Mesenchymal stem cell (in vitro differentiated cells and primary cell): ENCODE results near the gene NR1I2.

Source experiments
- DNase-seq: peaks from one replicate; pipeline ENCODE4 v3.0.0-alpha.2; 2013
- H2AFZ ChIP-seq: one replicate; pipeline ENCODE4 v1.6.1; 2013; ENCODE audit warnings: low read depth, mild to moderate bottlenecking, control low read depth, inconsistent platforms, low read length, moderate library complexity
- H2AK5ac ChIP-seq: 2 replicates; pipeline ENCODE4 v1.6.1; 2013; ENCODE audit warnings: low read length, moderate library complexity, mild to moderate bottlenecking, inconsistent platforms; ENCODE audit not compliant: severe bottlenecking
- H2BK120ac ChIP-seq: one replicate; pipeline ENCODE4 v1.6.1; 2013; ENCODE audit warnings: low read depth, mild to moderate bottlenecking, inconsistent platforms, low read length, moderate library complexity
- H2BK12ac ChIP-seq, 2 experiments: one replicate each; pipeline ENCODE4 v1.6.1; 2013; ENCODE audit warnings: inconsistent platforms in 2 of 2, low read length in 2 of 2, mild to moderate bottlenecking in 2 of 2, moderate library complexity in 2 of 2, control low read depth in 1 of 2
- H2BK15ac ChIP-seq: one replicate; pipeline ENCODE4 v1.6.1; 2013; ENCODE audit warnings: mild to moderate bottlenecking, low read depth, inconsistent platforms; ENCODE audit not compliant: poor library complexity, severe bottlenecking
- H2BK5ac ChIP-seq: 2 replicates; pipeline ENCODE4 v1.6.1; 2013; ENCODE audit warnings: low read depth, mild to moderate bottlenecking, low read length, control low read depth, inconsistent platforms; ENCODE audit not compliant: poor library complexity, severe bottlenecking
- H3K14ac ChIP-seq, 2 experiments: one replicate each; pipeline ENCODE4 v1.6.1; 2013; ENCODE audit warnings: inconsistent platforms in 2 of 2, low read length in 2 of 2, control low read depth in 1 of 2, mild to moderate bottlenecking in 1 of 2, moderate library complexity in 1 of 2
- H3K18ac ChIP-seq, 2 experiments: one replicate each; pipeline ENCODE4 v1.6.1; 2013; ENCODE audit warnings: inconsistent platforms in 2 of 2, low read length in 2 of 2, control low read depth in 1 of 2, low read depth in 1 of 2, mild to moderate bottlenecking in 1 of 2
- H3K23ac ChIP-seq, 2 experiments: one replicate each; pipeline ENCODE4 v1.6.1; 2013; ENCODE audit warnings: inconsistent platforms in 2 of 2, low read length in 2 of 2, mild to moderate bottlenecking in 2 of 2, moderate library complexity in 2 of 2, control low read depth in 1 of 2
- H3K27ac ChIP-seq: 2 replicates; pipeline ENCODE4 v1.5.1; 2013; ENCODE audit warnings: mild to moderate bottlenecking, moderate library complexity, low read length, control low read depth, inconsistent platforms; ENCODE audit not compliant: poor library complexity, severe bottlenecking
- H3K27me3 ChIP-seq, 2 experiments: 2 replicates each; pipeline versions ENCODE4 v1.6.1 to v1.7.0; 2013; ENCODE audit warnings: low read length in 2 of 2, mild to moderate bottlenecking in 2 of 2, moderate library complexity in 2 of 2, control low read depth in 1 of 2, inconsistent platforms in 1 of 2; ENCODE audit not compliant: control insufficient read depth in 1 of 2, insufficient read depth in 1 of 2
- H3K36me3 ChIP-seq, 2 experiments: 2 replicates each; pipeline versions ENCODE4 v1.6.1 to v1.7.0; 2013; ENCODE audit warnings: low read length in 2 of 2, control low read depth in 1 of 2, inconsistent platforms in 1 of 2, low read depth in 1 of 2, mild to moderate bottlenecking in 1 of 2; ENCODE audit not compliant: insufficient read depth in 2 of 2, control insufficient read depth in 1 of 2
- H3K4ac ChIP-seq, 2 experiments: one replicate each; pipeline ENCODE4 v1.6.1; 2013; ENCODE audit warnings: inconsistent platforms in 2 of 2, low read length in 2 of 2, mild to moderate bottlenecking in 2 of 2, moderate library complexity in 2 of 2, control low read depth in 1 of 2, low read depth in 1 of 2
- H3K4me1 ChIP-seq: 2 replicates; pipeline ENCODE4 v1.6.1; 2013; ENCODE audit warnings: low read depth, low read length, control low read depth; ENCODE audit not compliant: control insufficient read depth, insufficient read depth
- H3K4me2 ChIP-seq: 2 replicates; pipeline ENCODE4 v1.6.1; 2013; ENCODE audit warnings: low read length, mild to moderate bottlenecking, inconsistent platforms; ENCODE audit not compliant: poor library complexity, severe bottlenecking
- H3K4me3 ChIP-seq, 2 experiments: 2 replicates each; pipeline versions ENCODE4 v1.5.1 to v1.7.0; 2013; ENCODE audit warnings: low read length in 2 of 2, mild to moderate bottlenecking in 2 of 2, control low read depth in 1 of 2, low read depth in 1 of 2; ENCODE audit not compliant: insufficient read depth in 1 of 2
- H3K79me1 ChIP-seq: replicated peaks from 2 replicates; pipeline ENCODE4 v1.6.1; 2013; ENCODE audit warnings: mild to moderate bottlenecking, control low read depth, low read length, inconsistent platforms; ENCODE audit not compliant: poor library complexity, severe bottlenecking
- H3K9ac ChIP-seq: 2 replicates; pipeline ENCODE4 v1.7.0; 2013; ENCODE audit warnings: mild to moderate bottlenecking, low read length, moderate library complexity
- H3K9me3 ChIP-seq: 2 replicates; pipeline ENCODE4 v1.7.0; 2013; ENCODE audit warnings: mild to moderate bottlenecking, low read length; ENCODE audit not compliant: control insufficient read depth
- H4K8ac ChIP-seq: one replicate; pipeline ENCODE4 v1.6.1; 2013; ENCODE audit warnings: inconsistent platforms, mild to moderate bottlenecking, low read length, moderate library complexity
- H4K91ac ChIP-seq: one replicate; pipeline ENCODE4 v1.6.1; 2013; ENCODE audit warnings: mild to moderate bottlenecking, low read length, inconsistent platforms
- WGBS: methylation state at CpG from one replicate; pipeline ENCODE4 v1.1.7; 2013; ENCODE audit warnings: mixed read lengths; 5-methylcytosine and 5-hydroxymethylcytosine counted together

NR1I2 gene

GRCh38 chr3:119831941-119832371 is 50.1 kb downstream of the NR1I2 start:
- no peak overlapping the region for H2BK12ac ChIP-seq
- no peak overlapping the region for H2AK5ac ChIP-seq
- peaks cover 2% of the 10 kb centered on the region for H3K4me1 ChIP-seq
- no peak overlapping the region for H3K18ac ChIP-seq
- no peak overlapping the region for H3K4me3 ChIP-seq
- H3K4me2 ChIP-seq = no peak overlapping the region
- H3K4ac ChIP-seq = no peak overlapping the region
- H2BK5ac ChIP-seq = no peak overlapping the region
- H3K9ac ChIP-seq = no peak overlapping the region
- H2AFZ ChIP-seq = no peak overlapping the region
- H3K14ac ChIP-seq = no peak overlapping the region
- no peaks in the 10 kb centered on the region for H3K27me3 ChIP-seq
- DNase-seq = peak; percentile 87
- H4K91ac ChIP-seq = no peak overlapping the region
- peak overlapping the region; percentile 59 for H3K27ac ChIP-seq
- H2BK120ac ChIP-seq = no peak overlapping the region
- H3K36me3 ChIP-seq = peaks cover 0 to 23% of the 10 kb centered on the region in 2 experiments
- no peak overlapping the region for H2BK15ac ChIP-seq
- H3K79me1 ChIP-seq = peaks cover 17% of the 10 kb centered on the region
- WGBS = 38% methylated on average over 1 of the region's 1 CpG
- H3K23ac ChIP-seq = no peak overlapping the region
- H3K9me3 ChIP-seq = no peaks in the 10 kb centered on the region
- H4K8ac ChIP-seq = no peak overlapping the region

GRCh38 chr3:119834754-119835370 is 53.0 kb downstream of the NR1I2 start:
- H3K4ac ChIP-seq = no peak overlapping the region
- no peak overlapping the region for H3K4me2 ChIP-seq
- no peak overlapping the region for H4K91ac ChIP-seq
- H3K27me3 ChIP-seq = no peaks in the 10 kb centered on the region
- H2AFZ ChIP-seq = no peak overlapping the region
- no peak overlapping the region for H2BK15ac ChIP-seq
- H3K9me3 ChIP-seq = no peaks in the 10 kb centered on the region
- H2AK5ac ChIP-seq = no peak overlapping the region
- no peak overlapping the region for H2BK120ac ChIP-seq
- H3K4me3 ChIP-seq = no peak overlapping the region
- DNase-seq = no peak
- no peak overlapping the region for H2BK5ac ChIP-seq
- no CpG with 5 or more reads among the region's 2 CpGs for WGBS
- peaks cover 2% of the 10 kb centered on the region for H3K4me1 ChIP-seq
- no peak overlapping the region for H3K18ac ChIP-seq
- peaks cover 6% of the 10 kb centered on the region for H3K79me1 ChIP-seq
- H2BK12ac ChIP-seq = no peak overlapping the region
- no peak overlapping the region for H3K27ac ChIP-seq
- H3K9ac ChIP-seq = no peak overlapping the region
- H4K8ac ChIP-seq = no peak overlapping the region
- H3K23ac ChIP-seq = no peak overlapping the region
- peaks cover 3 to 43% of the 10 kb centered on the region in 2 experiments for H3K36me3 ChIP-seq
- no peak overlapping the region for H3K14ac ChIP-seq

- H3K14ac ChIP-seq = no peak overlapping the region
- no peak overlapping the region for H4K91ac ChIP-seq
- H3K9me3 ChIP-seq = no peaks in the 10 kb centered on the region
- no peak overlapping the region for H2BK15ac ChIP-seq
- no peak overlapping the region for H4K8ac ChIP-seq
- H3K27me3 ChIP-seq = no peaks in the 10 kb centered on the region
- no peak overlapping the region for H3K9ac ChIP-seq
- no peak overlapping the region for H2AFZ ChIP-seq
- H3K4me3 ChIP-seq = no peak overlapping the region
- H2BK5ac ChIP-seq = no peak overlapping the region
- H2BK120ac ChIP-seq = no peak overlapping the region
- H3K79me1 ChIP-seq = peaks cover 6% of the 10 kb centered on the region
- H2BK12ac ChIP-seq = no peak overlapping the region
- no peak for DNase-seq
- H3K4ac ChIP-seq = no peak overlapping the region
- H3K18ac ChIP-seq = no peak overlapping the region
- peaks cover 2% of the 10 kb centered on the region for H3K4me1 ChIP-seq
- H3K27ac ChIP-seq = no peak overlapping the region
- no peak overlapping the region for H2AK5ac ChIP-seq
- no peak overlapping the region for H3K4me2 ChIP-seq
- H3K23ac ChIP-seq = no peak overlapping the region
- peaks cover 3 to 48% of the 10 kb centered on the region in 2 experiments for H3K36me3 ChIP-seq
These were observed 53.7 kb downstream of the NR1I2 start for GRCh38 chr3:119835556-119835955.

- Histone ChIP-seq H2BK15ac (no peak overlapping the region), H3K9ac (no peak overlapping the region), H4K8ac (no peak overlapping the region), H2BK120ac (no peak overlapping the region), H3K23ac (no peak overlapping the region), H4K91ac (no peak overlapping the region), H3K4me1 (no peaks in the 10 kb centered on the region), H3K9me3 (no peaks in the 10 kb centered on the region), H3K4ac (no peak overlapping the region), H2AK5ac (no peak overlapping the region), H3K4me3 (no peak overlapping the region), H3K18ac (no peak overlapping the region), H3K27ac (no peak overlapping the region), H3K36me3 (peaks cover 7 to 60% of the 10 kb centered on the region in 2 experiments), H2AFZ (no peak overlapping the region), H3K27me3 (no peaks in the 10 kb centered on the region), H3K14ac (no peak overlapping the region), H3K4me2 (no peak overlapping the region), H2BK12ac (no peak overlapping the region), H2BK5ac (no peak overlapping the region), H3K79me1 (peaks cover 1% of the 10 kb centered on the region)
- peak; percentile 30 for DNase-seq
- no CpG with 5 or more reads among the region's 2 CpGs for WGBS
These were observed 60.0 kb downstream of the NR1I2 start for GRCh38 chr3:119841808-119842471.
